SK-N-DZ (cell line): ENCODE data around the gene GALR3.

ENCODE experiments used
- DNase-seq: peaks from one replicate; pipeline ENCODE4 v3.0.0-alpha.2; 2015; ENCODE audit warnings: low spot score

GALR3 gene

GRCh38 chr22:37822079-37822833 is 926 bp upstream of the GALR3 start:
- peak; percentile 42 for DNase-seq

- no peak for DNase-seq
Measured at GRCh38 chr22:37824674-37825641, 1.8 kb downstream of the GALR3 start.

- no peak for DNase-seq
Measured at GRCh38 chr22:37827056-37827455, 3.9 kb downstream of the GALR3 start.

- DNase-seq = no peak
Measured at GRCh38 chr22:37830093-37830842, 7.1 kb downstream of the GALR3 start.

- DNase-seq = no peak
Measured at GRCh38 chr22:37831472-37831871, 8.3 kb downstream of the GALR3 start.

- DNase-seq = no peak
Measured at GRCh38 chr22:37832022-37832857, 9.1 kb downstream of the GALR3 start.

- DNase-seq = no peak
Measured at GRCh38 chr22:37842015-37842793, 19.0 kb downstream of the GALR3 start.

GRCh38 chr22:37843741-37844089 is 20.5 kb downstream of the GALR3 start:
- no peak for DNase-seq

GRCh38 chr22:37844904-37845329 is 21.7 kb downstream of the GALR3 start:
- peak; percentile 46 for DNase-seq

- DNase-seq = no peak
Measured at GRCh38 chr22:37846433-37846832, 23.3 kb downstream of the GALR3 start.

- DNase-seq = peak; percentile 20
Measured at GRCh38 chr22:37848587-37849088, 25.5 kb downstream of the GALR3 start.

GRCh38 chr22:37849089-37849751 is 26.0 kb downstream of the GALR3 start, which contains the start of gene EIF3L:
Gene EIF3L, plus strand, starts transcription at chr22:37849419. Its CDS starts 31 bp downstream, at chr22:37849450.
- peak; percentile 88 for DNase-seq

GRCh38 chr22:37850801-37851200 is 27.6 kb downstream of the GALR3 start:
- DNase-seq = no peak

GRCh38 chr22:37852418-37852817 is 29.2 kb downstream of the GALR3 start:
- no peak for DNase-seq

GRCh38 chr22:37854946-37855345 is 31.8 kb downstream of the GALR3 start:
- no peak for DNase-seq

- DNase-seq = no peak
Measured at GRCh38 chr22:37855462-37855861, 32.3 kb downstream of the GALR3 start.

- DNase-seq = no peak
Measured at GRCh38 chr22:37860796-37861421, 37.7 kb downstream of the GALR3 start.

- DNase-seq = no peak
Measured at GRCh38 chr22:37862570-37863325, 39.6 kb downstream of the GALR3 start.
